Measurements from ENCODE around the gene PPP1R12B. TPM values are rescaled to one million over a fixed set of nuclear protein-coding genes. Genes with fewer than 3 reads are reported as not detected.

The PPP1R12B gene, protein sequence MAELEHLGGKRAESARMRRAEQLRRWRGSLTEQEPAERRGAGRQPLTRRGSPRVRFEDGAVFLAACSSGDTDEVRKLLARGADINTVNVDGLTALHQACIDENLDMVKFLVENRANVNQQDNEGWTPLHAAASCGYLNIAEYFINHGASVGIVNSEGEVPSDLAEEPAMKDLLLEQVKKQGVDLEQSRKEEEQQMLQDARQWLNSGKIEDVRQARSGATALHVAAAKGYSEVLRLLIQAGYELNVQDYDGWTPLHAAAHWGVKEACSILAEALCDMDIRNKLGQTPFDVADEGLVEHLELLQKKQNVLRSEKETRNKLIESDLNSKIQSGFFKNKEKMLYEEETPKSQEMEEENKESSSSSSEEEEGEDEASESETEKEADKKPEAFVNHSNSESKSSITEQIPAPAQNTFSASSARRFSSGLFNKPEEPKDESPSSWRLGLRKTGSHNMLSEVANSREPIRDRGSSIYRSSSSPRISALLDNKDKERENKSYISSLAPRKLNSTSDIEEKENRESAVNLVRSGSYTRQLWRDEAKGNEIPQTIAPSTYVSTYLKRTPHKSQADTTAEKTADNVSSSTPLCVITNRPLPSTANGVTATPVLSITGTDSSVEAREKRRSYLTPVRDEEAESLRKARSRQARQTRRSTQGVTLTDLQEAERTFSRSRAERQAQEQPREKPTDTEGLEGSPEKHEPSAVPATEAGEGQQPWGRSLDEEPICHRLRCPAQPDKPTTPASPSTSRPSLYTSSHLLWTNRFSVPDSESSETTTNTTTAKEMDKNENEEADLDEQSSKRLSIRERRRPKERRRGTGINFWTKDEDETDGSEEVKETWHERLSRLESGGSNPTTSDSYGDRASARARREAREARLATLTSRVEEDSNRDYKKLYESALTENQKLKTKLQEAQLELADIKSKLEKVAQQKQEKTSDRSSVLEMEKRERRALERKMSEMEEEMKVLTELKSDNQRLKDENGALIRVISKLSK
- polyA plus RNA-seq = 1 to 10 TPM; 3.8 to 8.3 (median 4.3) TPM

DNA sequence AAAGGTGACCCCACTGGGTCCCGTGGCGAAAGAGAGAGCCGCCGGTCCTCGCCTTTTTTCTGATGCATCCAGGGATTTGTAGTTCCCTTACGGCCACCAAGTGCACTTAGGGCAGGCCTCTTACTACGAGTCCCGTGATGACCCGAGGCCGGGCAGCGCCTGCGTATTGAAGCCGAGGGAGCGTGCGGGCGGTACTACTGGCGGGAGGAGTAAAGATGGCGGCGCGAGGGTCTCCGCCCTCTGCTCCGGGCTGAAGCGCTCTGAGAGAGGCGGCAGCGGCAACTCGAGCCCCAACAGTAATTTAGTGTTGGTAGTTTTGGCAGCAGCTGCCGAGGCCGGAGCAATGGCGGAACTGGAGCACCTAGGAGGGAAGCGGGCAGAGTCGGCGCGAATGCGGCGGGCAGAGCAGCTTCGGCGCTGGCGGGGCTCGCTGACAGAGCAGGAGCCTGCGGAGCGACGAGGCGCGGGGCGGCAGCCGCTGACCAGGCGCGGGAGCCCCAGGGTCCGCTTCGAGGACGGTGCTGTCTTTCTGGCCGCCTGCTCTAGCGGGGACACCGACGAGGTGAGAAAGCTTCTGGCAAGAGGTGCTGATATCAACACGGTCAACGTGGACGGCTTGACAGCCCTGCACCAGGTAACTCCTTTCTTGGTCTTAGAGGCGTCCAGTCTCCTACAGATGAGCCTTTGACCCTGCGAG lies at the start of gene PPP1R12B:
Gene PPP1R12B, plus strand, starts transcription at position 191 of the 697 bp plus-strand sequence. Its CDS starts 153 bp downstream, at position 344.
- Mint-ChIP-seq H3K9me3 (no peaks in the 10 kb centered on the region), H3K4me3 (peak within 1 kb of the TSS; percentile 92 to 99 (median 95)), H3K4me1 (peaks cover 23 to 37% of the 10 kb centered on the region in 2 donors), H3K27ac (peak within 1 kb of the TSS; percentile 78 to 96 (median 94)), H3K27me3 (ENCODE audit: low read depth in 3 of 3) (peaks cover 0 to 2% (median 0%) of the 10 kb centered on the region in 3 donors), H3K36me3 (no peaks in the 10 kb centered on the region)
- DNase-seq = peak; percentile 92 to 95 (median 93)

DNA sequence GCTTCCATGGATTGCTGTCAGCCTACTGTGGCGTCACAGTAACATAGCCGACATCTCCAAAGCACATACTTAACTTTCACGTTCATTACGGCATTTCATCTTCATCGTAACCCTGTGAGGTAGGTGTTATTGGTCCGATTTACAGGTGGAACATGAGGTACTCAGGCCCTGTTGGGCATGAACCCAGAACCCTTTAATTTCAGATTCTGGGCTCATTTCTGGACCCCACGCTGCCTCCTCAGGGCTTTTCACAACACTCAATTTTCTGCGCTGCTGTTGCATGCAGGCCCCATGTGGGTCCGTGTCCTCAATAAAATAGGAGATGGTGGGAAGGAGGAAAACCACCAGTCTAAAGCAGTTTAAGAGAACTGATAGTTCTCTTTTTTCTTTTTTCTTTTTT lies 46.3 kb upstream of the PPP1R12B start:
- Mint-ChIP-seq H3K27me3 (ENCODE audit: low read depth in 3 of 3) (peaks cover 0 to 2% (median 1%) of the 10 kb centered on the region in 3 donors), H3K9me3 (no peaks in the 10 kb centered on the region), H3K4me1 (no peaks in the 10 kb centered on the region), H3K27ac (no peak overlapping the region), H3K4me3 (no peak overlapping the region), H3K36me3 (peaks cover 14 to 26% (median 18%) of the 10 kb centered on the region in 3 donors)
- no peak for DNase-seq

DNA sequence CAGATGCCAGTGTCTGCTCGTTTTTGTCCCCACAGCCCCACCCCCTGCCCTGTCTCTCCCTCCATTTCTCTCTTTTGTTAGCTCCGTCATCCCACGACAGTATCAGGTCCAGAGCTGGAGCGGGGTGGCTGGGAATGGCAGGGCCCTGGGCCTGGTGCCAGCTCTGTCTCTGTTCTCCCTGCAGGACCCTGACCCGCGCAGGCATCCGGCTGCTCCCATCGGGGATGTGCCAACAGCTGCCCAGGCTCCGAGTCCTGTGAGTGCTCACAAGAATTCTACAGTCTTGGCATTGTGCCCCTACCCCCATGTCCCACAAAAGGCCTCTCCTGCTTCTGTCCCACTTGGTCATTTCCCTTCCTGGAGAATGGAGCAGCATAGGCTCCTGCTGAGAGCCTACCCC lies 44.1 kb upstream of the PPP1R12B start:
- DNase-seq = no peak
- Mint-ChIP-seq H3K9me3 (no peaks in the 10 kb centered on the region), H3K4me3 (no peak overlapping the region), H3K27ac (peak overlapping the region in 2 of 6 donors; percentile 30 to 57), H3K4me1 (no peaks in the 10 kb centered on the region), H3K36me3 (peaks cover 6 to 20% (median 14%) of the 10 kb centered on the region in 3 donors), H3K27me3 (ENCODE audit: low read depth in 3 of 3) (peaks cover 1 to 2% (median 2%) of the 10 kb centered on the region in 3 donors)

DNA sequence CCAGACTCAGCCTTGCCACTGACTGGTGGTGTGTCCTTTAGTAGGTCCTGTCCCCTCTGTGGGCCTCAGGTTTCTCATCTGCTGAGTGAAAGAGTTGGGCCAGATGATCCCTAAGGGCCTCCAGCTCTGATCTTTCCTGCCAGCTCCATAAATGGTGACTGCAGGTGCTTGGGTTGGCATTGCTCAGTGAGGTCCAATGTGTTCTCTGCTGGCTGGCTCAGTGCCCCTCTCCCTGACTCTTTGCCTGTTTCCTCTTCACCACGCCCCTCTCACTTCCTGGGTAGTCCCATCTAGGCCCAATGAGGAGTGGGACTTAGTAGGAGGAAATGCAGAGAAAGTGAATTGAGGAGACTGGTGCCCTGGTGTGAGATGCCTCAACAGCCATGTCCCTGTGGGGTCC lies 43.3 kb upstream of the PPP1R12B start:
- no peak for DNase-seq
- H3K4me1 Mint-ChIP-seq = no peaks in the 10 kb centered on the region
- no peak overlapping the region for H3K27ac Mint-ChIP-seq
- H3K27me3 Mint-ChIP-seq (ENCODE audit: low read depth in 3 of 3) = peaks cover 0 to 4% (median 3%) of the 10 kb centered on the region in 3 donors
- peaks cover 3 to 20% (median 6%) of the 10 kb centered on the region in 3 donors for H3K36me3 Mint-ChIP-seq
- no peak overlapping the region for H3K4me3 Mint-ChIP-seq
- H3K9me3 Mint-ChIP-seq = no peaks in the 10 kb centered on the region

DNA sequence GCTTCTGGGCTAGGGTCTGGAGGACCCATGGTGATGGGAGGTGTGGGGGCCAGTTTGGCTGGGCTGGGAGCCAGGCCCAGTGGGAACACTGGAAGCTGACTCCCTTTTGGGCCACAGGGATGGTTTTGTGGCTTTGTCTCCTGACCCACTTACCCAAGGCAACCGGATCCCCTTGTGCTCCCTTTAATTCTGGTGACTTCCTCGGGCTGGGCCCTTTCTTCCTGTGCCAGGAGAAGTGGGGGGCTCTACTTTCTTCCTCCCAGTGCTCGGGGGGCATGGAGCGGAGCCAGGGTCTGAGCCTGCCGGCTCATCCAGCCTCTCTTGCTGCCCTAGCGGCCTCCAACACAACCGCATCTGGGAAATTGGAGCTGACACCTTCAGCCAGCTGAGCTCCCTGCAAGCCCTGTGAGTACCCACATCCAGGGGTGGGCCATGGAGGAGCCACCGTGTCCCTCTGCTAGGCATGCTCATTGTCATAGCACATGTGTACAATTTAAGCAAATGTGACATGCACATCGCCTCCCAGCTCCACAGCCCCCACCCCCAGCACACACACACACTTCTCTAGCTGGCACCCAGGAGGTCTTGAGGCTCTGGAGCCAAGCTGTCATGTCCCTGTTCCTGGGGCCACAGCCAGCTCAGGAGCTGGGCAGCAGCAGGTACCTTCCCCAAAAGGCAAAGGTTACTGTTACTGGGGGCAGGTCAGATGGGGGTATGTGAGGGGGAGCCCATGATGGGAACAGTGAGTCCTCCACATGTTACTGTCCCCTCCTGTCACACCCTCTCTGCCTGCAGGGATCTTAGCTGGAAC lies 41.8 kb upstream of the PPP1R12B start:
- no peak for DNase-seq
- Mint-ChIP-seq H3K27me3 (ENCODE audit: low read depth in 3 of 3) (peaks cover 3 to 5% (median 3%) of the 10 kb centered on the region in 3 donors), H3K9me3 (no peaks in the 10 kb centered on the region), H3K4me3 (no peak overlapping the region), H3K4me1 (peaks cover 0 to 2% of the 10 kb centered on the region in 2 donors), H3K36me3 (peaks cover 0 to 12% (median 0%) of the 10 kb centered on the region in 3 donors), H3K27ac (no peak overlapping the region)

DNA sequence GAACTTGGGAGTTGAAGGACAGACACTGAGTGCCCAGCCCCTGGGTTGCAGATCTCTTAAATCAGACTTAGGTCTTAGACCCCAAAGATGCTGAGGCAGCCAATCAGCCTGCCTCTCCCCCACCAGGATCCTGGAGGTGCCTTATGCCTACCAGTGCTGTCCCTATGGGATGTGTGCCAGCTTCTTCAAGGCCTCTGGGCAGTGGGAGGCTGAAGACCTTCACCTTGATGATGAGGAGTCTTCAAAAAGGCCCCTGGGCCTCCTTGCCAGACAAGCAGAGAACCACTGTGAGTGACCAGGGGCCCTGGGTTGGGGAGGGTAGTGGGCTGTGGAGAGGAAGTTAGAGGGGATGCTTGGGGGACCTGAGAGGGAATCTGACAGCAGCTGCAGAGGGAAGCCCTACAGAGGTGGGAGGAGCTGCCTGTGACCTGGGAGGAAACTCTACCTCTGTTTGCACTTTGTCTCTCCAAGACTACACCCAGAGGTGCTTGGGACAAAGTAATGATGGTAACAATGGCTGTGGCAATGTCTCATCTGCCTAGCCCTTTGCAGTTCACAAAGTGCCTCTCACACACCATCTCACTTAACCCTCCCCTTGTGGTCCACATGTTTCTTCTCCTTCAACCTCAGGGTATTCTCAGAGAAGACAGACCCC lies 38.3 kb upstream of the PPP1R12B start:
- peaks cover 0 to 2% of the 10 kb centered on the region in 2 donors for H3K4me1 Mint-ChIP-seq
- peak overlapping the region in 4 of 6 donors; percentile 7 to 67 (median 46) for H3K27ac Mint-ChIP-seq
- H3K27me3 Mint-ChIP-seq (ENCODE audit: low read depth in 3 of 3) = peaks cover 3 to 5% (median 3%) of the 10 kb centered on the region in 3 donors
- no peak for DNase-seq
- H3K9me3 Mint-ChIP-seq = no peaks in the 10 kb centered on the region
- peaks cover 0 to 3% (median 0%) of the 10 kb centered on the region in 3 donors for H3K36me3 Mint-ChIP-seq
- H3K4me3 Mint-ChIP-seq = no peak overlapping the region

DNA sequence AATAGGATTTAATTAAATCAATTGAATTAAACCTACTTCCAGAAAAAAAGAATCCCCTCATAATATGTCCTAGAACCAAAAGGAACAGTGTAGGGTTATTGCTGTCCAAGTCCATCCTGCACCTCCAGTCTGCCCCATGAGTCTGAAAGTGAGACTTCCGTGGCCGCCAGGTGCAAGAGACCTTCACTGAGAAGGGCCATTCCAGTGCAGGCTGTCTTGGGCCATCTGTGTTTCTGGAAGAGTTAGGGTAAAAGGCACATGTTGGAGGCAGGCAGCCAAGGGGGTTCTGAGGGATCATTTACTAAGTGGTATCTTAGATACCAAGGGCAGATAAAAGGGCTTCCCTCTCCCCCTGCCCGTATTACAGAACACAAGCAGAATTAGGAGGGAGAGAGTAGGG lies 37.8 kb upstream of the PPP1R12B start:
- Mint-ChIP-seq H3K9me3 (no peaks in the 10 kb centered on the region), H3K27ac (peak overlapping the region; percentile 10 to 71 (median 51)), H3K4me3 (no peak overlapping the region), H3K4me1 (peaks cover 0 to 3% of the 10 kb centered on the region in 2 donors), H3K27me3 (ENCODE audit: low read depth in 3 of 3) (peaks cover 3 to 5% (median 3%) of the 10 kb centered on the region in 3 donors), H3K36me3 (peaks cover 3 to 6% (median 3%) of the 10 kb centered on the region in 3 donors)
- no peak for DNase-seq

DNA sequence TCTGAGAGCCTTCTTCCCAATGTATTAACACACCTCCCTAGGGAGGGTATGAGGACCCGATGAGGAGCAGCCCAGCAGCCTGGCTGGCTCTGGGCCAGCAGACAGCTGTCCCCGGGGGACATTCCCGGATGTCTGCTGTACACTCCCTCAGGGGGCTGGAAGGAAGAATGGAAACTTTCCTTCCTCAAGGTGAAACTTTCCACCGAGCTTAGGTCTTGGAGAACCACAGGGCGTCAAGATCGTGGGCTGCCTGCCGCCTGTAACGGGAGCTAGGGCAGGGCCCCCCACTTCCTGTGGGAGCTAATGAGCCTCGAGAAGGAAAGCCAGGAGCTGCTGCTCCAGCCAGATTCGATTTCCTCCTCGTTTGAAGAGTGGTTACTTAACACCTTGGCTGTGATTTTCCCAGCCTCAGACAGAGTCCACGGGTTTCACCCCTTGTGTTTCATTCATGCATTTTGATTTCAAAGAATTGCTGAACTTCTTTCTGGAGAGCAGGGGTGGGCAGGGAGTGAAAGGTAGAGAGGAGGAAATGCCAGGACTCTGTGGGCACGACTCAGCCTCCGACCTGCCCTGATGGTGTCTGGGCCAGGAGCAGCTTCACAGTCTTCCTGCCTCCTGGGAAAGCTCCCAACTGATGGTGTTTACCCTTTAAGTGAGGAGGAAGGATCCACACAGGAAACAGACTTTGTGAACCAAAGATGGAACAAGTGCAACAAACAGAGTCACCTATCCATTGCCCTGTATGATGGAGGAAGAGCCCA lies 36.4 kb upstream of the PPP1R12B start:
- H3K9me3 Mint-ChIP-seq = no peaks in the 10 kb centered on the region
- H3K27me3 Mint-ChIP-seq (ENCODE audit: low read depth in 3 of 3) = peaks cover 2 to 6% (median 4%) of the 10 kb centered on the region in 3 donors
- no peak overlapping the region for H3K4me3 Mint-ChIP-seq
- DNase-seq = no peak
- H3K36me3 Mint-ChIP-seq = peaks cover 3 to 6% (median 3%) of the 10 kb centered on the region in 3 donors
- H3K4me1 Mint-ChIP-seq = peaks cover 0 to 3% of the 10 kb centered on the region in 2 donors
- peak overlapping the region in 5 of 6 donors; percentile 28 to 74 (median 49) for H3K27ac Mint-ChIP-seq

DNA sequence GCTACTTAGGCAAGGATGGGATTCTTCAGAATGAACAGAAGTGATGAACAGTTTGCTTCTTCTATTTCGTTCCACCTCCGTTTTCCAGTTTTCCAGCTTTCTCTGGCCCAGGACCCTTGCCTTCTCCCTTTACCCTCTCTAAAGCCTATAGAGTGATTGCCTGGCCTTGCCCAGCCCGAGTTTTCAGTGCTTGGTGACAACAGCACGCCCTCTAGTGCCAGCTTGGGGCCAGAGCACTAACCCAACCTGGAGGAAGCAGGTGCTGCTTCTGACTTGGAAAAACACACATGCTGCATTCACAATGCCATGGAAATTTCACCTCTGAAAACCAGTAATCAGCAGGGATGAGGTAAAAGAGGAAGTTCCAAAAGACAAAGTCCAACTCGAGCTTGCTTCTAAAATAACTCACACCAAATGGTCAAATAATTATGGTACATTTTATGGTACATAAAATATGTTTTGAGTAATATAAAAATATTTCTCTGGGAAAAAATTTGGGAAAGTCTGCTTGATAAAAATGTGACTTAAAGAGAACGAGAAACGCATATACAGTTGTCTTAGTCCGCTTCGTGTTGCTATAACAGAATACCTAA lies 32.8 kb upstream of the PPP1R12B start:
- H3K4me3 Mint-ChIP-seq = no peak overlapping the region
- H3K4me1 Mint-ChIP-seq = peaks cover 0 to 3% of the 10 kb centered on the region in 2 donors
- H3K9me3 Mint-ChIP-seq = peaks cover 0 to 3% (median 0%) of the 10 kb centered on the region in 6 donors
- H3K27me3 Mint-ChIP-seq (ENCODE audit: low read depth in 3 of 3) = peaks cover 3 to 7% (median 5%) of the 10 kb centered on the region in 3 donors
- peaks cover 8 to 13% (median 13%) of the 10 kb centered on the region in 3 donors for H3K36me3 Mint-ChIP-seq
- DNase-seq = peak; percentile 54 to 69 (median 61)
- peak overlapping the region in 4 of 6 donors; percentile 1 to 69 (median 42) for H3K27ac Mint-ChIP-seq

DNA sequence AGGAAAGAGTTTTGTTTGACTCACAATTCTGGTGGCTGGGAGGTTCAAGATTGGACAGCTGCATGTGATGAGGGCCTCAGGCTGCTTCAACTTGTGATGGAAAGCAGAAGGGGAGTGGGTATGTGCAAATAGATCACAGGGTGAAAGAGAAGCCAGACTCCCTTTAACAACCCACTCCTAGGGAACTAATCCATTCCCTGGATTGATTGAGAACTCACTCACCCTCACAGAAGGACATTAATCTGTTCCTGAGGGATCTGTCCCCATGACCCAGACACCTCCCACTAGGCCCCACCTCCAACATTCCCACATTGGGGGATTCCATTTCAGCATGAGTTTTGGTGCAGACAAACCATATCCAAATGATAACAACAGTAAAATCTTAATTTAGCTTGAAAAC lies 32.3 kb upstream of the PPP1R12B start:
- Mint-ChIP-seq H3K4me3 (no peak overlapping the region), H3K9me3 (peaks cover 0 to 3% (median 0%) of the 10 kb centered on the region in 6 donors), H3K36me3 (peaks cover 8 to 13% (median 13%) of the 10 kb centered on the region in 3 donors), H3K27me3 (ENCODE audit: low read depth in 3 of 3) (peaks cover 3 to 7% (median 4%) of the 10 kb centered on the region in 3 donors), H3K27ac (peak overlapping the region in 2 of 6 donors; percentile 16 to 56), H3K4me1 (peaks cover 0 to 3% of the 10 kb centered on the region in 2 donors)
- DNase-seq = no peak

All from immature natural killer cell (primary cell).